HepG2 (cell line): ENCODE measurements around the gene COMMD8. TPM values are rescaled to one million over a fixed set of nuclear protein-coding genes. Genes with fewer than 3 reads are reported as not detected.

Experiments used
- ATAC-seq: fragments of 200-7000 bp; cut with Tn5 transposase; 3 replicates; pipeline ENCODE4 v1.9.1; 2020; ENCODE audit warnings: mild to moderate bottlenecking, moderate library complexity
- BruUV-seq: library from RNA; stranded (reverse); fragments of 400-500 nt; replicated peaks from 2 replicates; lab custom pipeline; 2021; lab: Mats Ljungman, UMichigan
- CTCF ChIA-PET: fragments of 300-600 bp; formaldehyde crosslinking; extraction: SDS; loops from one replicate; lab custom pipeline; 2021; ENCODE audit warnings: low total read pairs, inconsistent platforms, low intra/inter-chr PET ratio; lab: Yijun Ruan, JAX
- POLR2A ChIA-PET: fragments of 350-600 bp; sonication (Branson Sonifier 250); formaldehyde crosslinking; loops from one replicate; lab custom pipeline; 2020; ENCODE audit warnings: antibody characterized with exemption, inconsistent platforms; lab: Yijun Ruan, JAX
- DNase-seq: peaks from one replicate; pipeline ENCODE4 v3.0.0-alpha.2; 2015; ENCODE audit warnings: low spot score
- FAIRE-seq: peaks from 3 replicates; lab custom pipeline; 2011; peaks lifted over from hg19 to GRCh38; lab: Jason Lieb, UNC
- H2AFZ ChIP-seq: one replicate; pipeline ENCODE4 v1.6.1; 2011; ENCODE audit warnings: low read length, inconsistent platforms
- H3K27ac ChIP-seq: fragments of 300-600 bp; 3 replicates; pipeline ENCODE4 v1.8.0; 2011; ENCODE audit warnings: mixed run types, mild to moderate bottlenecking, mixed read lengths, low read length, inconsistent platforms; ENCODE audit not compliant: insufficient read depth; ENCODE audit errors: extremely low read length
- H3K27me3 ChIP-seq, 2 experiments: fragments of 200-600 bp in 1 of 2; 2 replicates in 1 of 2; 3 replicates in 1 of 2; pipeline versions ENCODE4 v1.6.0 to v1.8.0; 2011; ENCODE audit warnings: low read length in 2 of 2, mild to moderate bottlenecking in 2 of 2, moderate library complexity in 2 of 2, inconsistent platforms in 1 of 2; ENCODE audit not compliant: insufficient read depth in 2 of 2, control insufficient read depth in 1 of 2
- H3K36me3 ChIP-seq, 2 experiments: fragments of 200-600 bp in 1 of 2; replicated peaks in 1 of 2; 2 replicates in 1 of 2; 3 replicates in 1 of 2; pipeline versions ENCODE4 v1.5.1 to v1.8.0; 2011; ENCODE audit warnings: low read length in 2 of 2, inconsistent platforms in 1 of 2; ENCODE audit not compliant: insufficient read depth in 2 of 2, control insufficient read depth in 1 of 2
- H3K4me1 ChIP-seq: 2 replicates; pipeline ENCODE4 v1.5.1; 2012; ENCODE audit warnings: low read length, inconsistent platforms; ENCODE audit not compliant: insufficient read depth
- H3K4me2 ChIP-seq: 2 replicates; pipeline ENCODE4 v1.6.0; 2011; ENCODE audit warnings: low read depth, low read length, inconsistent platforms
- H3K4me3 ChIP-seq, 3 experiments: fragments of 200-600 bp in 1 of 3; sonication (generic), shearing (Covaris generic) in 1 of 3; replicated peaks in 1 of 3; 2 replicates each; pipeline ENCODE4 v1.5.1; 2011 to 2016; ENCODE audit warnings: low read length in 3 of 3, inconsistent platforms in 2 of 3, low read depth in 2 of 3, mild to moderate bottlenecking in 2 of 3, control low read depth in 1 of 3, mixed read lengths in 1 of 3; ENCODE audit not compliant: insufficient read depth in 1 of 3
- H3K79me2 ChIP-seq: one replicate; pipeline ENCODE4 v1.6.1; 2011; ENCODE audit warnings: low read length, inconsistent platforms; ENCODE audit not compliant: insufficient read depth
- H3K9ac ChIP-seq: 2 replicates; pipeline ENCODE4 v1.6.0; 2011; ENCODE audit warnings: mild to moderate bottlenecking, low read depth, low read length, inconsistent platforms; ENCODE audit not compliant: insufficient read depth
- H3K9me3 ChIP-seq: 2 replicates; pipeline ENCODE4 v1.5.1; 2012; ENCODE audit warnings: mild to moderate bottlenecking, low read length
- H4K20me1 ChIP-seq: 2 replicates; pipeline ENCODE4 v1.6.0; 2011; ENCODE audit warnings: inconsistent platforms, mild to moderate bottlenecking, low read length, moderate library complexity; ENCODE audit not compliant: insufficient read depth
- ARID3A ChIP-seq: IDR thresholded peaks from 2 replicates; pipeline ENCODE4 v1.6.1; 2012; ENCODE audit warnings: low read depth, low read length, improper control_type of control experiment
- DNMT3B ChIP-seq: conservative IDR thresholded peaks from 2 replicates; pipeline ENCODE4 v1.6.1; 2016; ENCODE audit warnings: missing biosample characterization, control low read depth
- FLYWCH1 ChIP-seq: sonication (generic); formaldehyde crosslinking; IDR thresholded peaks from 2 replicates; pipeline ENCODE4 v1.8.1; 2023; ENCODE audit warnings: mild to moderate bottlenecking, missing genetic modification reagents
- IRX3 ChIP-seq: sonication (generic); formaldehyde crosslinking; IDR thresholded peaks from 2 replicates; pipeline ENCODE4 v1.8.1; 2023; ENCODE audit warnings: mild to moderate bottlenecking, low read depth, missing genetic modification reagents, borderline replicate concordance
- MEF2D ChIP-seq: sonication (generic); formaldehyde crosslinking; IDR thresholded peaks from 2 replicates; pipeline ENCODE4 v1.5.1; 2020; ENCODE audit warnings: mild to moderate bottlenecking, missing genetic modification reagents
- RARA ChIP-seq: IDR thresholded peaks from 2 replicates; pipeline ENCODE4 v1.6.1; 2016; ENCODE audit warnings: missing genetic modification reagents, missing compliant biosample characterization
- TCF12 ChIP-seq, 2 experiments: fragments of 450-650 bp in 1 of 2; sonication (generic) in 1 of 2; formaldehyde crosslinking in 1 of 2; IDR thresholded peaks; 2 replicates each; pipeline versions ENCODE4 v1.6.1 to v1.8.0; 2017 to 2022; ENCODE audit warnings: antibody characterized with exemption in 1 of 2, mild to moderate bottlenecking in 1 of 2, missing genetic modification reagents in 1 of 2, moderate library complexity in 1 of 2
- TSC22D2 ChIP-seq: sonication (generic); formaldehyde crosslinking; IDR thresholded peaks from 2 replicates; pipeline ENCODE4 v1.5.1; 2020; ENCODE audit warnings: missing genetic modification reagents, mild to moderate bottlenecking, borderline replicate concordance
- ZBTB25 ChIP-seq: IDR thresholded peaks from 2 replicates; pipeline ENCODE4 v1.6.1; 2018; ENCODE audit warnings: missing genetic modification reagents
- ZNF276 ChIP-seq: sonication (generic); formaldehyde crosslinking; IDR thresholded peaks from 2 replicates; pipeline ENCODE4 v1.4.0; 2020; ENCODE audit warnings: mild to moderate bottlenecking, low read depth, missing genetic modification reagents
- ZNF329 ChIP-seq: sonication (generic); formaldehyde crosslinking; IDR thresholded peaks from 2 replicates; pipeline ENCODE4 v1.9.0; 2021; ENCODE audit warnings: low read depth, mild to moderate bottlenecking, missing genetic modification reagents
- ZNF558 ChIP-seq: sonication (generic); formaldehyde crosslinking; IDR thresholded peaks from 2 replicates; pipeline ENCODE4 v1.9.0; 2022; ENCODE audit warnings: mild to moderate bottlenecking, missing genetic modification reagents, borderline replicate concordance
- WGBS: methylation state at CpG from one replicate; pipeline ENCODE4 v1.1.6; 2017; ENCODE audit warnings: low lambda C conversion rate; 5-methylcytosine and 5-hydroxymethylcytosine counted together
- in situ Hi-C: cut with HindIII; loops from 2 replicates; pipeline ENCODE4 v1.10.0; 2017; ENCODE audit warnings: low pct_unique_long_range_greater_than_20kb; ENCODE audit not compliant: extremely low pct_ligation_motif_present
- intact Hi-C: fragments of 100-400 bp; cut with micrococcal nuclease; formaldehyde crosslinking; loops from one replicate; pipeline ENCODE4 v1.10.0; 2022; ENCODE audit not compliant: unreplicated experiment
- polyA plus RNA-seq, 8 experiments: library from polyadenylated mRNA; depleted of rRNA in 3 of 8; stranded (reverse) in 7 of 8; unstranded in 1 of 8; fragments of >200 nt; fragmentation: Illumina TruSeq in 4 of 8; extraction: Trizol in 4 of 8; gene quantifications; 2 replicates each; pipeline versions ENCODE4 v1.2.1 to v1.2.3, GENCODE V29; 2011 to 2016; ENCODE audit warnings: low read depth in 4 of 8, missing spikeins in 1 of 8, mixed read lengths in 1 of 8; ENCODE audit not compliant: insufficient read depth in 1 of 8
- total RNA-seq, 5 experiments: library from RNA; depleted of rRNA; stranded (reverse); fragments of >200 nt; fragmentation: Illumina TruSeq; extraction: Trizol; gene quantifications; 2 replicates each; pipeline ENCODE4 v1.2.3, GENCODE V29; 2016; ENCODE audit warnings: low read depth in 1 of 5
- TF ChIP-seq, protein P1 (sequence below): sonication (generic); formaldehyde crosslinking; IDR thresholded peaks from 2 replicates; pipeline ENCODE4 v1.4.0; 2020; ENCODE audit warnings: mild to moderate bottlenecking, missing genetic modification reagents
- TF ChIP-seq, protein P2 (sequence below): sonication (generic); formaldehyde crosslinking; IDR thresholded peaks from 2 replicates; pipeline ENCODE4 v1.5.1; 2020; ENCODE audit warnings: missing genetic modification reagents, mild to moderate bottlenecking, borderline replicate concordance
- TF ChIP-seq, protein P3 (sequence below): sonication (generic); formaldehyde crosslinking; conservative IDR thresholded peaks from 2 replicates; pipeline ENCODE4 v1.8.1; 2023; ENCODE audit warnings: missing genetic modification reagents

COMMD8 gene
- total and polyA plus RNA-seq, 2 of the 13 experiments (the other 11 are each of a cell fraction or from before 2014, with no cell fraction given) = 7.1 to 20.3 TPM

DNA sequence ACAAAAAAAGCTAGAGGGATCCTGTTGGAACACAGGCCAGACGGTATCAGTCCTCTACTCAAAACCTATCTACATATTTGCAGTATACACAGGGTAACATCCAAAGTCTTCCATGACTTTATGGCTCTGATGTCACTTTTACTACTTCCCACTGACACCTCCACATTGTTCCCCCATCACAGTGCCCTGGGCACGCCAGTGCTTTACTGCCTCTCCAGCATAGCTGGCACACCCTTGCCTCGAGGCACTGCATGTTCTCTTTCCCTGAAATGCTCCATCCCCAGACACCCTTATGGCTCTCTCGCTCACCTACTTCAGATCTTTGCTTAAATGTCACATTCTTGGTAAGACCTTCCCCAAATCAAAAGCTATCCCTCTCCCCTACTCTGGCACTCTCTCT, 15.3 kb upstream of the COMMD8 start:
- Histone ChIP-seq H3K4me2 (no peak overlapping the region), H2AFZ (no peak overlapping the region), H3K27me3 (no peaks in the 10 kb centered on the region), H3K9ac (no peak overlapping the region), H3K36me3 (no peaks in the 10 kb centered on the region), H4K20me1 (no peaks in the 10 kb centered on the region), H3K27ac (no peak overlapping the region), H3K4me3 (no peak overlapping the region), H3K4me1 (no peaks in the 10 kb centered on the region), H3K9me3 (no peaks in the 10 kb centered on the region), H3K79me2 (no peaks in the 10 kb centered on the region)
- intact Hi-C loops = no loop called here
- in situ Hi-C loops = no loop called here
- 28% methylated on average over 4 of the region's 4 CpGs for WGBS
- FAIRE-seq (no peak), ATAC-seq (no peak), DNase-seq (no peak)
- ChIA-PET CTCF (no interaction called here), POLR2A (no interaction called here)
- BruUV-seq = no TSS peak
- TF ChIP-seq, protein P1, sequence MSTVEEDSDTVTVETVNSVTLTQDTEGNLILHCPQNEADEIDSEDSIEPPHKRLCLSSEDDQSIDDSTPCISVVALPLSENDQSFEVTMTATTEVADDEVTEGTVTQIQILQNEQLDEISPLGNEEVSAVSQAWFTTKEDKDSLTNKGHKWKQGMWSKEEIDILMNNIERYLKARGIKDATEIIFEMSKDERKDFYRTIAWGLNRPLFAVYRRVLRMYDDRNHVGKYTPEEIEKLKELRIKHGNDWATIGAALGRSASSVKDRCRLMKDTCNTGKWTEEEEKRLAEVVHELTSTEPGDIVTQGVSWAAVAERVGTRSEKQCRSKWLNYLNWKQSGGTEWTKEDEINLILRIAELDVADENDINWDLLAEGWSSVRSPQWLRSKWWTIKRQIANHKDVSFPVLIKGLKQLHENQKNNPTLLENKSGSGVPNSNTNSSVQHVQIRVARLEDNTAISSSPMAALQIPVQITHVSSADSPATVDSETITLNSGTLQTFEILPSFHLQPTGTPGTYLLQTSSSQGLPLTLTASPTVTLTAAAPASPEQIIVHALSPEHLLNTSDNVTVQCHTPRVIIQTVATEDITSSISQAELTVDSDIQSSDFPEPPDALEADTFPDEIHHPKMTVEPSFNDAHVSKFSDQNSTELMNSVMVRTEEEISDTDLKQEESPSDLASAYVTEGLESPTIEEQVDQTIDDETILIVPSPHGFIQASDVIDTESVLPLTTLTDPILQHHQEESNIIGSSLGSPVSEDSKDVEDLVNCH (CRISPR knock-in tag) = no peak
- TF ChIP-seq RARA (no peak), FLYWCH1 (no peak), ZBTB25 (CRISPR knock-in tag) (no peak), TCF12 (IDR thresholded peaks at IDR 0.05) (no peak), TCF12 (CRISPR knock-in tag; IDR thresholded peaks at IDR 0.05) (no peak), ZNF558 (no peak), ARID3A (no peak), MEF2D (no peak), DNMT3B (CRISPR knock-in tag) (no peak), IRX3 (CRISPR knock-in tag) (no peak), ZNF276 (CRISPR knock-in tag) (no peak), TSC22D2 (CRISPR knock-in tag) (no peak), ZNF329 (CRISPR knock-in tag) (no peak)
- TF ChIP-seq, protein P2, sequence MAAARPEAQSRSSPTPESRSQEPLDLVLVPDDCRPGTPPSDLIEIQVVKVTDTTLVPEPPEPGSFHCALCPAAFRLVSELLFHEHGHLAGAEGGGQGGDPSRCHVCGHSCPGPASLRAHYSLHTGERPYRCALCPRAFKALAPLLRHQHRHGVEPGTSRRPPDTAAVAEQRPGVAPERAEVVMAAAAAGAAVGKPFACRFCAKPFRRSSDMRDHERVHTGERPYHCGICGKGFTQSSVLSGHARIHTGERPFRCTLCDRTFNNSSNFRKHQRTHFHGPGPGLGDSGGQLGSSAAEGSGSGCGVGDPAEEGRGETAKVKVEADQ = no peak
- TF ChIP-seq, protein P3, sequence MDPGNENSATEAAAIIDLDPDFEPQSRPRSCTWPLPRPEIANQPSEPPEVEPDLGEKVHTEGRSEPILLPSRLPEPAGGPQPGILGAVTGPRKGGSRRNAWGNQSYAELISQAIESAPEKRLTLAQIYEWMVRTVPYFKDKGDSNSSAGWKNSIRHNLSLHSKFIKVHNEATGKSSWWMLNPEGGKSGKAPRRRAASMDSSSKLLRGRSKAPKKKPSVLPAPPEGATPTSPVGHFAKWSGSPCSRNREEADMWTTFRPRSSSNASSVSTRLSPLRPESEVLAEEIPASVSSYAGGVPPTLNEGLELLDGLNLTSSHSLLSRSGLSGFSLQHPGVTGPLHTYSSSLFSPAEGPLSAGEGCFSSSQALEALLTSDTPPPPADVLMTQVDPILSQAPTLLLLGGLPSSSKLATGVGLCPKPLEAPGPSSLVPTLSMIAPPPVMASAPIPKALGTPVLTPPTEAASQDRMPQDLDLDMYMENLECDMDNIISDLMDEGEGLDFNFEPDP (CRISPR knock-in tag) = no peak
